GM19238 (cell line): ENCODE data around the gene PPIB.
"Not testable (repeated sequence)": the region's sequence is repeated elsewhere in the genome, so short reads cannot be mapped to it uniquely, and the experiment has no call there.

Experiments
- DNase-seq: peaks from one replicate; pipeline ENCODE4 v3.0.0; 2011; ENCODE audit warnings: low spot score; ENCODE audit not compliant: insufficient read length

The PPIB gene

GRCh38 chr15:64141798-64142512 lies 20.9 kb downstream of the PPIB start:
- no peak for DNase-seq

- no peak for DNase-seq
These were observed 24.4 kb downstream of the PPIB start for GRCh38 chr15:64138331-64138941.

GRCh38 chr15:64137226-64137833 lies 25.5 kb downstream of the PPIB start:
- no peak for DNase-seq

- DNase-seq, result no peak
These were observed 26.5 kb downstream of the PPIB start for GRCh38 chr15:64136347-64136746.

- DNase-seq, result no peak
These were observed 28.4 kb downstream of the PPIB start for GRCh38 chr15:64134345-64134829.

- no peak for DNase-seq
These were observed 29.0 kb downstream of the PPIB start for GRCh38 chr15:64133623-64134344.

- no peak for DNase-seq
These were observed 30.6 kb downstream of the PPIB start for GRCh38 chr15:64132217-64132616.

GRCh38 chr15:64131547-64131946 lies 31.3 kb downstream of the PPIB start:
- no peak for DNase-seq

GRCh38 chr15:64130159-64130558 lies 32.7 kb downstream of the PPIB start:
- no peak for DNase-seq

GRCh38 chr15:64127521-64128270 lies 35.1 kb downstream of the PPIB start:
- no peak for DNase-seq

GRCh38 chr15:64125978-64126377 lies 36.8 kb downstream of the PPIB start:
- no peak for DNase-seq

- no peak for DNase-seq
These were observed 39.9 kb downstream of the PPIB start for GRCh38 chr15:64122936-64123351.

- DNase-seq, result no peak
These were observed 40.4 kb downstream of the PPIB start for GRCh38 chr15:64122444-64122843.

- DNase-seq, result no peak
These were observed 41.2 kb downstream of the PPIB start for GRCh38 chr15:64121614-64122013.

- not testable (repeated sequence) for DNase-seq
These were observed 42.5 kb downstream of the PPIB start for GRCh38 chr15:64120322-64120721.

GRCh38 chr15:64117759-64118487 lies 44.9 kb downstream of the PPIB start:
- DNase-seq, result no peak

- no peak for DNase-seq
These were observed 49.9 kb downstream of the PPIB start for GRCh38 chr15:64112904-64113303.

- DNase-seq, result no peak
These were observed 50.6 kb downstream of the PPIB start for GRCh38 chr15:64112073-64112772.

- DNase-seq, result no peak
These were observed 51.2 kb downstream of the PPIB start for GRCh38 chr15:64111679-64112050.
